CD1c-positive myeloid dendritic cell (primary cell): ENCODE measurements around the gene DYNLT4.
"Not testable (repeated sequence)": the region's sequence is repeated elsewhere in the genome, so short reads cannot be mapped to it uniquely, and the experiment has no call there.

Experiments
- DNase-seq: peaks from one replicate; pipeline ENCODE4 v3.0.0-alpha.2; 2016; ENCODE audit errors: extremely low spot score

Gene DYNLT4

GRCh38 chr1:44806704-44807363 lies at the start of gene DYNLT4:
Gene DYNLT4, minus strand, starts transcription at chr1:44807351. Its CDS starts 683 bp downstream, at chr1:44806668.
- DNase-seq: no peak

GRCh38 chr1:44855742-44856141 lies 48.6 kb upstream of the DYNLT4 start:
- no peak for DNase-seq

GRCh38 chr1:44854970-44855369 lies 47.8 kb upstream of the DYNLT4 start:
- DNase-seq: no peak

- no peak for DNase-seq
Measured at GRCh38 chr1:44853201-44853600, 46.0 kb upstream of the DYNLT4 start.

- DNase-seq: no peak
Measured at GRCh38 chr1:44851308-44851707, 44.2 kb upstream of the DYNLT4 start.

- DNase-seq: no peak
Measured at GRCh38 chr1:44849575-44850132, 42.5 kb upstream of the DYNLT4 start.

- no peak for DNase-seq
Measured at GRCh38 chr1:44848456-44849181, 41.5 kb upstream of the DYNLT4 start.

- DNase-seq: no peak
Measured at GRCh38 chr1:44847845-44848244, 40.7 kb upstream of the DYNLT4 start.

- no peak for DNase-seq
Measured at GRCh38 chr1:44846985-44847384, 39.8 kb upstream of the DYNLT4 start.

GRCh38 chr1:44842862-44843655 lies 35.9 kb upstream of the DYNLT4 start, which contains the start of gene PTCH2:
Gene PTCH2, minus strand, starts transcription at chr1:44843253. Its CDS starts 321 bp downstream, at chr1:44842932.
- DNase-seq: peak; percentile 33

- DNase-seq: no peak
Measured at GRCh38 chr1:44842486-44842861, 35.3 kb upstream of the DYNLT4 start.

- no peak for DNase-seq
Measured at GRCh38 chr1:44839576-44839975, 32.4 kb upstream of the DYNLT4 start.

GRCh38 chr1:44838294-44838693 lies 31.1 kb upstream of the DYNLT4 start:
- DNase-seq: not testable (repeated sequence)

- peak; percentile 85 for DNase-seq
Measured at GRCh38 chr1:44835738-44836675, 28.9 kb upstream of the DYNLT4 start.

GRCh38 chr1:44834328-44834727 lies 27.2 kb upstream of the DYNLT4 start:
- DNase-seq: no peak

- no peak for DNase-seq
Measured at GRCh38 chr1:44832056-44832705, 25.0 kb upstream of the DYNLT4 start.

GRCh38 chr1:44831516-44831915 lies 24.4 kb upstream of the DYNLT4 start:
- DNase-seq: no peak

- no peak for DNase-seq
Measured at GRCh38 chr1:44830900-44831304, 23.8 kb upstream of the DYNLT4 start.

GRCh38 chr1:44829506-44830384 lies 22.6 kb upstream of the DYNLT4 start:
- peak; percentile 30 for DNase-seq
